Fibroblast of villous mesenchyme (primary cell): ENCODE data around the gene TPCN2. TPM values are rescaled to one million over a fixed set of nuclear protein-coding genes. Genes with fewer than 3 reads are reported as not detected.

Experiments
- DNase-seq: peaks from one replicate; pipeline ENCODE4 v3.0.0-alpha.2; 2010; ENCODE audit warnings: low read depth
- H3K4me3 ChIP-seq: 2 replicates; pipeline ENCODE4 v1.5.1; 2011; ENCODE audit warnings: low read depth, mild to moderate bottlenecking, low read length
- CTCF ChIP-seq: IDR thresholded peaks from 2 replicates; pipeline ENCODE4 v1.5.1; 2012; ENCODE audit warnings: low read depth, mild to moderate bottlenecking, low read length; ENCODE audit not compliant: insufficient read depth
- total RNA-seq: library from RNA; depleted of rRNA; stranded (reverse); fragments of >200 nt; gene quantifications from 2 replicates; pipeline ENCODE4 v1.2.3, GENCODE V29; 2012

The TPCN2 gene
- total RNA-seq, 1 donor, result 10.4 TPM

DNA sequence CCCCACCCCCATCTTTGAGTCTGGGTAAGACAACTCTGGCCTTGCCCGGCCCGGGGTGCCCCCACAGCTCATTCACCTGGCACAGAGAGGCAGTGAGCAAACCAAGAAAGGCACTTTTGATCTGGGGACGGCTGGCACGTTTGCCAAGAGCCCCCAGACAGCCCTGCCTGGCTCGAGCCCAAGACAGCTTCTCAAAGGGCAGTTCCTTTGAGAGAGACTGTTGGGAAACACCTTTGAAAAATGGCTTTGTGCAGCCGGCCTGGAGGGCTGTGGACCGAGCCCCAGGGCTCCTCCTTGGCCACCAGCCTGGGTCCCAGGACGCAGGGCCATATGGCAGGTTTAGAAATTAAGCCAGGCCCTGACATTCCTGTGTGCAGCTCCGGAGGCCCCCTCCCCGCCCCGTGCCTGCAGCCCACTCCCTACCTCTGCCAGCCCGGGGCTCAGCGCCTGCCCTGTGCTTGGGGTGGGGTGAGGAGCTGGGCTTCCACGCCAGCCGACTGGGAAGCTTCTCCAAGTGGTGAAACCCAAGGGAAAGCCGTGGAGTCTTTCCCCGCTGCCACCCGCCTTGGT, 56.8 kb downstream of the TPCN2 start:
- no peak overlapping the region for H3K4me3 ChIP-seq
- no peak for DNase-seq
- no peak for TF ChIP-seq CTCF

DNA sequence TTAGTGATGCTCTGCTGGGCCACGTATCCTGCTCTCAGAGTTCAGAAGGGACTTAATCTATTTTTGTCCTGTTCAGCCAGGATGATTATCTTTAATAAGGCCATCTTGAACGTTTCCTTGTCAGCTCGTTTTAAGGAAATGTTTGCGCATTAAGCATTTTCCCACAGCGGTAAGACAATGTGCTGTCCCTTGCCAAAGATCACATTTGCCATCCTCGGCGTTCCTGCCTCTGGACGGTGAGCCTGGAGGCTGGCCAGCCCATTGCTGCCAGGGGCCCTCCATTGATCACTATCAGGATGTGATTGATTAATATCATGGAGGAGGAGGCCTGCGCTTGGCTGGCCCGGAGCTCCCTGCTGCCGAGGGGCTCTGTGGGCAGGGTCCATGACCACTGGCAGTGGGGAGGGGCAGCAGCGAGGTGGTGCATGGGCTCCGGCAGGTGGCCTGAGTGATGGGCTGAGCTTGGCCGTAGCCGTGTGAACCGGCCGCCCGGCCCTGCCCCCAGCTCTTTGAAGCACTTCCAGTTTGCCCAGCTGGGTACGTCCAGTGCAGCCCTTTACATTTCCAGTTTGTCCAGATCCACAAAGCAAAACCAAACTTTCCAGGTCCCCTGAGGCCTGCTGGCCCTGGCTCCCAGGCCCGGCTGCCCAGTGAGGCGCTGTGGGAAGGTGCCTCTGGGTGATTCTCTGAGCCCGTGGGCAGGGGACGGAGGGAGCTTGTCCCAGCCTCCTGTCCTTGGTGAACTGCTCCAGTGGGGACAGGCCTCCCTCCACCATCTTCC, 57.5 kb downstream of the TPCN2 start:
- no peak overlapping the region for H3K4me3 ChIP-seq
- DNase-seq, result no peak
- no peak for TF ChIP-seq CTCF

- H3K4me3 ChIP-seq, result no peak overlapping the region
- DNase-seq, result no peak
- TF ChIP-seq CTCF, result no peak
These were observed 58.7 kb downstream of the TPCN2 start for GRCh38 chr11:69107413-69107812.

- TF ChIP-seq CTCF, result no peak
- DNase-seq, result no peak
- H3K4me3 ChIP-seq, result no peak overlapping the region
These were observed 59.3 kb downstream of the TPCN2 start for GRCh38 chr11:69108030-69108429.

DNA sequence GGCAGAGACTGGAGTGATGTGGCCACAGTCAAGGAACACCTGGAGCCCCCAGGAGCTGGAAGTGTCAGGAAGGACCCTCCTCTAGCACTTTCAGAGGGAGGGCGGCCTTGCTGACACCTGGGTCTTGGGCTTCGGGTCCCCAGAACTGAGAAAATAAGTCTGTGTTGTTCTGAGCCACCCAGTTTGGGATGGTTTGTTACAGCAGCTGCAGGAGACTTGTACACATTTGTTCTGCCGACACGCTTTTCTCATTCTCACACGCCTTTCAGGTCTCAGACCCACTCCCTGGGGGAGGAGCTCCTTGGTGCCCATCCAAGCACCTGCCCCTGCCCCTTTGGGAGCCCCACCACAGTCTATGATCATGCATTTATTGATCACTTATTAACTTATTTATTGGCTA, 59.8 kb downstream of the TPCN2 start:
- DNase-seq, result no peak
- TF ChIP-seq CTCF, result no peak
- H3K4me3 ChIP-seq, result no peak overlapping the region

DNA sequence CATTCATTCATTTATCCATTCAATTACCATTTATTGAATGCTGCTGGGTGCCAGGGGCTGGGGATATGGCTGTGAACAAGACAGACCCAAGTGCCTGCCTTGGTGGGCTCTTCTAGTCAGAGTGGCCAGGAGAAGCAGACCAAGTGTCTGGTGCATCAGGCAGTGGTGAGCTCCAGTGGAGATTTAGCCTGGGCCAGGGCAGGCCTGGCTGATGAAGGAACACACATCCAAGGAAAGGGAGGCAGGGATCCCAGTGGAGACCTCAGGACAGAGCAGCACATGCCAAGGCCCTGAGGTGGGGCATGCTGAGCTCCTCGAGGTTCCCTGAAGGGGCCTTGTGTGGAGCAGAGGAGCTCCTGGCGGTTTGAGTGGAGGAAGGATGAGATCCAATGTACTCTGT, 60.4 kb downstream of the TPCN2 start:
- no peak overlapping the region for H3K4me3 ChIP-seq
- DNase-seq, result no peak
- TF ChIP-seq CTCF, result no peak

DNA sequence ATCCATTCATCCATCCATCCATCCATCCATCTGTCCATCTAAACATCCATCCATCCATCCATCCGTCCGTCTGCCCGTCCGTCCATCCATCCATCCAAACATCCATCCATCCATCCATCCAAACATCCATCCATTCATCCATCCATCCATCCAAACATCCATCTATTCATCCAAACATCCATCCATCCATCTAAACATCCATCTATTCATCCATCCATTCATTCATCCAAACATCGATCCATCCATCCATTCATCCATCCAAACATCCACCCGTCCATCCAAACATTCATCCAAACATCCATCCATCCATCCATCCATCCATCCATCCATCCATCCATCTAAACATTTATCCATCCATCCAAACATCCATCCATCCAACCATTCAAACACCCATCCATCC, 61.7 kb downstream of the TPCN2 start:
- H3K4me3 ChIP-seq, result no peak overlapping the region
- DNase-seq, result no peak
- no peak for TF ChIP-seq CTCF
